ENCODE results near the gene MSANTD2.

DNA sequence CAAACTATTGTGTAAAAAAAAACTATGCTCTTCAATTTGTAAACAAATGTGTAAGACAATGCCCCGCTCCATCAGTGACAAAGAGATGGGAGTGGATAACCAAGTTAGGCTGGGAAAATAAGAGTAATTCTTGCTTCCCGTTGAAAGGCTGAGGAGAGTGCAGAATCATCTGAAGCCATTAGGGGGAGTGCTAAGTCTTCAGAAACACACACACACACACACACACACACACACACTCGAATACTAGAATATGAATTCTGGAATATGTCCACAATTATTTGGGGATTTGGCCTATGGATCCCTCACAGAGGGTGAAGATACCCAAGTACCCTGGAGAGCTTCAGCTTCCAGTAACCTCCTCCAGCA lies 37.3 kb upstream of the MSANTD2 start:
- TF ChIP-seq, protein P1, sequence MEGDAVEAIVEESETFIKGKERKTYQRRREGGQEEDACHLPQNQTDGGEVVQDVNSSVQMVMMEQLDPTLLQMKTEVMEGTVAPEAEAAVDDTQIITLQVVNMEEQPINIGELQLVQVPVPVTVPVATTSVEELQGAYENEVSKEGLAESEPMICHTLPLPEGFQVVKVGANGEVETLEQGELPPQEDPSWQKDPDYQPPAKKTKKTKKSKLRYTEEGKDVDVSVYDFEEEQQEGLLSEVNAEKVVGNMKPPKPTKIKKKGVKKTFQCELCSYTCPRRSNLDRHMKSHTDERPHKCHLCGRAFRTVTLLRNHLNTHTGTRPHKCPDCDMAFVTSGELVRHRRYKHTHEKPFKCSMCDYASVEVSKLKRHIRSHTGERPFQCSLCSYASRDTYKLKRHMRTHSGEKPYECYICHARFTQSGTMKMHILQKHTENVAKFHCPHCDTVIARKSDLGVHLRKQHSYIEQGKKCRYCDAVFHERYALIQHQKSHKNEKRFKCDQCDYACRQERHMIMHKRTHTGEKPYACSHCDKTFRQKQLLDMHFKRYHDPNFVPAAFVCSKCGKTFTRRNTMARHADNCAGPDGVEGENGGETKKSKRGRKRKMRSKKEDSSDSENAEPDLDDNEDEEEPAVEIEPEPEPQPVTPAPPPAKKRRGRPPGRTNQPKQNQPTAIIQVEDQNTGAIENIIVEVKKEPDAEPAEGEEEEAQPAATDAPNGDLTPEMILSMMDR (IDR thresholded peaks at IDR 0.05): peak in 1 of 4 donors; percentile 19
- no peak for TF ChIP-seq POLR2A (IDR thresholded peaks at IDR 0.05)

Data from right lobe of liver (tissue), 4 donors.